ENCODE data around the gene MCM9.

DNA sequence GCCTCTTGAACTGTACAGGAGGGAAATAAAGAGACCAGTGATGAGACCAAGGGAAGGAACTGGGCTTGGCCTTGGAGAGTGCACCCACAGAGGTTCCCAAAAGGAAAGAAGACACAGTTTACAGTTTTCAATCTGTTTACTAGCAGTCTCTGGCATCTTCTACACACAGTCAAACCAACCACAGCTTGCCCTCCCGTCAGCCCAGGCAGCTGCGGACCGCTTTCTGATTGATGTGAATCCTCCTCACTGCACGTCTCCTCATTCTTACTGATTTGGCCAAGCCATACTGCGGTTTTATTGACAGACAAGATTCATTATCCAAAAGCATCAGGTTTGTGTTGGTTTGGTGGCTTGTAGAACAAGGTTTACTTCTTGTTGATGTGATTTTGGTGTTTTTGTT, 145.5 kb downstream of the MCM9 start:
- TF ChIP-seq, protein P1, sequence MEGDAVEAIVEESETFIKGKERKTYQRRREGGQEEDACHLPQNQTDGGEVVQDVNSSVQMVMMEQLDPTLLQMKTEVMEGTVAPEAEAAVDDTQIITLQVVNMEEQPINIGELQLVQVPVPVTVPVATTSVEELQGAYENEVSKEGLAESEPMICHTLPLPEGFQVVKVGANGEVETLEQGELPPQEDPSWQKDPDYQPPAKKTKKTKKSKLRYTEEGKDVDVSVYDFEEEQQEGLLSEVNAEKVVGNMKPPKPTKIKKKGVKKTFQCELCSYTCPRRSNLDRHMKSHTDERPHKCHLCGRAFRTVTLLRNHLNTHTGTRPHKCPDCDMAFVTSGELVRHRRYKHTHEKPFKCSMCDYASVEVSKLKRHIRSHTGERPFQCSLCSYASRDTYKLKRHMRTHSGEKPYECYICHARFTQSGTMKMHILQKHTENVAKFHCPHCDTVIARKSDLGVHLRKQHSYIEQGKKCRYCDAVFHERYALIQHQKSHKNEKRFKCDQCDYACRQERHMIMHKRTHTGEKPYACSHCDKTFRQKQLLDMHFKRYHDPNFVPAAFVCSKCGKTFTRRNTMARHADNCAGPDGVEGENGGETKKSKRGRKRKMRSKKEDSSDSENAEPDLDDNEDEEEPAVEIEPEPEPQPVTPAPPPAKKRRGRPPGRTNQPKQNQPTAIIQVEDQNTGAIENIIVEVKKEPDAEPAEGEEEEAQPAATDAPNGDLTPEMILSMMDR (IDR thresholded peaks at IDR 0.05), result no peak
- no peak for TF ChIP-seq POLR2A (IDR thresholded peaks at IDR 0.05)

All from heart left ventricle (tissue), 13 donors.